Suprapubic skin (tissue), 4 donors: ENCODE data around the gene KRTAP19-1. TPM values are rescaled to one million over a fixed set of nuclear protein-coding genes. Genes with fewer than 3 reads are reported as not detected.

ENCODE experiments used
- DNase-seq, 2 donors: peaks; one replicate each; pipeline ENCODE4 v3.0.0-alpha.2; 2019; ENCODE audit warnings: low spot score in 2 of 2
- H3K27ac ChIP-seq: fragments of 200-600 bp; sonication (generic); one replicate; pipeline ENCODE4 v1.5.1; 2019
- H3K27me3 ChIP-seq: fragments of 200-600 bp; sonication (generic); one replicate; pipeline ENCODE4 v1.5.1; 2019
- H3K36me3 ChIP-seq: fragments of 200-600 bp; sonication (generic); one replicate; pipeline ENCODE4 v1.5.1; 2019
- H3K4me1 ChIP-seq: fragments of 200-600 bp; sonication (generic); one replicate; pipeline ENCODE4 v1.5.1; 2019
- H3K4me3 ChIP-seq: fragments of 200-600 bp; sonication (generic); one replicate; pipeline ENCODE4 v1.5.1; 2019; ENCODE audit warnings: mild to moderate bottlenecking
- H3K9me3 ChIP-seq: fragments of 200-600 bp; sonication (generic); one replicate; pipeline ENCODE4 v1.5.1; 2019
- CTCF ChIP-seq, 2 donors: fragments of 200-600 bp in 1 of 2; fragments of 450-650 bp in 1 of 2; sonication (generic) in 1 of 2; IDR thresholded peaks; one replicate each; pipeline ENCODE4 v1.5.1; 2016 to 2019; ENCODE audit warnings: antibody characterized with exemption in 2 of 2, mild to moderate bottlenecking in 1 of 2, moderate library complexity in 1 of 2
- EP300 ChIP-seq: sonication (generic); formaldehyde crosslinking; IDR thresholded peaks from one replicate; pipeline ENCODE4 v1.6.1; 2017; ENCODE audit warnings: antibody characterized with exemption
- POLR2A ChIP-seq, 2 donors: fragments of 450-650 bp; IDR thresholded peaks; one replicate each; pipeline ENCODE4 v1.6.1; 2017; ENCODE audit warnings: antibody characterized with exemption in 2 of 2, mild to moderate bottlenecking in 2 of 2, moderate library complexity in 2 of 2
- POLR2AphosphoS5 ChIP-seq, 3 donors: sonication (generic); formaldehyde crosslinking; IDR thresholded peaks; one replicate each; pipeline ENCODE4 v1.6.1; 2017; ENCODE audit warnings: antibody characterized with exemption in 3 of 3
- WGBS: methylation state at CpG from one replicate; pipeline ENCODE4 v1.1.5; 2018; 5-methylcytosine and 5-hydroxymethylcytosine counted together
- total RNA-seq, 4 donors: library from RNA; depleted of rRNA; stranded (reverse); fragments of >200 nt; gene quantifications; one replicate each; pipeline ENCODE4 v1.1.0, GENCODE V29; 2016

Gene KRTAP19-1
- total RNA-seq, 4 donors from 2014 or later = 6.8 to 29.7 (median 8.7) TPM; not detected in 1

GRCh38 chr21:30497065-30497464 lies 16.9 kb upstream of the KRTAP19-1 start, which contains the start of gene KRTAP19-4:
Gene KRTAP19-4 (minus strand): TSS chr21:30497165. CDS start chr21:30497110, 55 bp downstream.
- Histone ChIP-seq H3K27ac (no peak within 1 kb of the TSS), H3K27me3 (no peaks in the 10 kb centered on the region), H3K4me3 (no peak within 1 kb of the TSS), H3K4me1 (no peaks in the 10 kb centered on the region), H3K9me3 (no peaks in the 10 kb centered on the region), H3K36me3 (no peaks in the 10 kb centered on the region)
- DNase-seq = no peak
- WGBS = 81% methylated on average over 4 of the region's 4 CpGs
- TF ChIP-seq POLR2AphosphoS5 (IDR thresholded peaks at IDR 0.05) = no peak
- TF ChIP-seq CTCF (IDR thresholded peaks at IDR 0.05) = no peak
- TF ChIP-seq EP300 = no peak

- no peak within 1 kb of the TSS for H3K4me3 ChIP-seq
- no peaks in the 10 kb centered on the region for H3K36me3 ChIP-seq
- no peaks in the 10 kb centered on the region for H3K9me3 ChIP-seq
- no peak for DNase-seq
- no peaks in the 10 kb centered on the region for H3K4me1 ChIP-seq
- no peak within 1 kb of the TSS for H3K27ac ChIP-seq
- 69% methylated on average over 2 of the region's 2 CpGs for WGBS
- H3K27me3 ChIP-seq = no peaks in the 10 kb centered on the region
- no peak for TF ChIP-seq CTCF (IDR thresholded peaks at IDR 0.05)
- no peak for TF ChIP-seq EP300
- TF ChIP-seq POLR2A (IDR thresholded peaks at IDR 0.05) = no peak
- TF ChIP-seq POLR2AphosphoS5 (IDR thresholded peaks at IDR 0.05) = no peak
These were observed 11.8 kb upstream of the KRTAP19-1 start, which contains the start of gene KRTAP19-3 for GRCh38 chr21:30491963-30492428. Gene KRTAP19-3 (minus strand): TSS chr21:30492013. CDS start chr21:30491957, 56 bp downstream.

GRCh38 chr21:30487336-30487735 lies 7.2 kb upstream of the KRTAP19-1 start, which contains the start of gene KRTAP19-2:
Gene KRTAP19-2 (minus strand): TSS chr21:30487436. CDS start chr21:30487348, 88 bp downstream.
- Histone ChIP-seq H3K4me3 (no peak within 1 kb of the TSS), H3K9me3 (peaks cover 7% of the 10 kb centered on the region), H3K4me1 (no peaks in the 10 kb centered on the region), H3K27me3 (no peaks in the 10 kb centered on the region), H3K27ac (no peak within 1 kb of the TSS), H3K36me3 (no peaks in the 10 kb centered on the region)
- WGBS = 90% methylated on average over 2 of the region's 2 CpGs
- no peak for DNase-seq
- TF ChIP-seq POLR2A (IDR thresholded peaks at IDR 0.05) = no peak
- TF ChIP-seq CTCF (IDR thresholded peaks at IDR 0.05) = no peak
- TF ChIP-seq POLR2AphosphoS5 (IDR thresholded peaks at IDR 0.05) = no peak
- TF ChIP-seq EP300 = no peak

GRCh38 chr21:30486180-30486579 lies 6.0 kb upstream of the KRTAP19-1 start:
- no peak for DNase-seq
- Histone ChIP-seq H3K27ac (no peak overlapping the region), H3K4me1 (no peaks in the 10 kb centered on the region), H3K4me3 (no peak overlapping the region), H3K36me3 (no peaks in the 10 kb centered on the region), H3K27me3 (no peaks in the 10 kb centered on the region), H3K9me3 (peaks cover 7% of the 10 kb centered on the region)
- TF ChIP-seq CTCF (IDR thresholded peaks at IDR 0.05) = no peak
- no peak for TF ChIP-seq POLR2AphosphoS5 (IDR thresholded peaks at IDR 0.05)
- TF ChIP-seq POLR2A (IDR thresholded peaks at IDR 0.05) = no peak
- WGBS = 82% methylated on average over 2 of the region's 2 CpGs

GRCh38 chr21:30482130-30482529 lies 2.0 kb upstream of the KRTAP19-1 start:
- Histone ChIP-seq H3K27ac (no peak overlapping the region), H3K36me3 (no peaks in the 10 kb centered on the region), H3K4me3 (no peak overlapping the region), H3K9me3 (peaks cover 7% of the 10 kb centered on the region), H3K4me1 (no peaks in the 10 kb centered on the region), H3K27me3 (no peaks in the 10 kb centered on the region)
- 49% methylated on average over 2 of the region's 2 CpGs for WGBS
- TF ChIP-seq POLR2A (IDR thresholded peaks at IDR 0.05) = no peak
- TF ChIP-seq CTCF (IDR thresholded peaks at IDR 0.05) = no peak
- TF ChIP-seq EP300 = no peak
- TF ChIP-seq POLR2AphosphoS5 (IDR thresholded peaks at IDR 0.05) = no peak
- DNase-seq = no peak
